SH-SY5Y (cell line): ENCODE data around the gene PAX3.

ENCODE experiments used
- GATA2 ChIP-seq: IDR thresholded peaks from 2 replicates; pipeline ENCODE4 v1.6.1; 2011; ENCODE audit warnings: mild to moderate bottlenecking, low read depth, low read length
- GATA3 ChIP-seq: IDR thresholded peaks from 2 replicates; pipeline ENCODE4 v1.6.1; 2011; ENCODE audit warnings: low read depth, mild to moderate bottlenecking, low read length, moderate library complexity

DNA sequence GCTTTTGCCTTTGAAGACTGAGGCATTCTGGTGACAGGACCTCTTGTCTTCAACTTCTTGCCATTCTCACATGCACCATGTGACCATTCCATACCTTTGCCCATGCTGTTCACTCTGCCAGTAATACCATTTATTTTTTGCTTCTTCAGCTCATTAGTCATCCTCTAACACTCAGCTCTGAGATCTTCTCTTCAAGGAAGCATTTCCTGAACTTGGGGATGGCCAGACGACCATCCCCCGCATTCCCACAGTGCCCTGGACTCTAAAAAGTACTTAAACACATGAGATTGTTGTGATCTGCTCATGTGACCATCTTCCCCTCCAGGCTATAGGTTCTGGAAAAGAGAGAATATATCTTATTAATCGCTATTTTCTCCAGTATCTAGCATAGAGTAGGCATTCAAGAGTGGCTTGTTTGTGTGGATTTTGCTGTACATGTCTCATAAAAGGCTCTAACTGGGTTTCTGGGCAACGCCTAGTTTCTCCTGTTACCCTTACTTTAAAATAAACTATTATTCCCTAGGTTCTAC is 33.9 kb downstream of the PAX3 start:
- no peak for TF ChIP-seq GATA3
- no peak for TF ChIP-seq GATA2
